Measurements from ENCODE around the gene KRTAP10-9. TPM values are rescaled to one million over a fixed set of nuclear protein-coding genes. Genes with fewer than 3 reads are reported as not detected.
"Not testable (repeated sequence)": the region's sequence is repeated elsewhere in the genome, so short reads cannot be mapped to it uniquely, and the experiment has no call there.

The KRTAP10-9 gene
- polyA plus RNA-seq, 3 donors, result not detected

DNA sequence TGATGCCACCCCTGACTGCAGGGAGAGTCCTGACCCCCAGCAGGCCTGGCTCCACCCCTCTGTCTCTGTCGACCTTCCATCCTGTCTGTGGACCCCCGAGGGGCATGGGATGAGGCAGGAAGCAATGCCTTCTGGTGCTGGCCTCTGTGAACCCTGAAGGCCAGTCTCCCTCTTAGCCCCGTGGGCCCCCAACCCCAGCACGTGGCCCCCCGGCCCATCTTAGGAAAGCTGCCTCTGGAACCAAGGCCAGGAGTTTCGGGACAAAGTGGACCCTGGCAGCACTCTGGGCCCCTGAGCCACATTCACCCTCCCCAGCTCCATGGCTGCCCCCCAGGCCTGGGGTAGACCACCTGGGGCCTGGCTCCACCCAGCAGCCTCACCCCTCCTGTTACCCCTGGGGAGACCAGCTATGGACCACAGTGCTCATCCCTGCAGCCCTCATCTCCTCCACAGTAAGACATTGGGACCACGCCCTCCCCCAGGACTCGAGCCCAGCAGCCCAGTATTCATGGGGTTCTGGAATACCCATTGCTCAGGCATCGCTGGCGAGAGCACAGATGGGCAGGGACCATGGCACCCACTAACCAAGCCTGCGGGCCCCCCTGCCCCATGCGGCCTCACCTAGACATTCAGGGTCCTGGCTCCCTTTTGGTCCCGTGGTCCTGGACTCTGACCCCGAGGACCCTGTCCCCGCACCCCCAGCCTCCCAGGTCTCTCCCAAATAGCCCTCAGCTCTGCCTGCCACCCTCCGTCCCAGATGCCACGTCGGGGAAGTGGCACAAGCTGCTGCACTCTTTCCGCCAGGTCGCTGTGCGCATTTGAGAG lies 11.8 kb downstream of the KRTAP10-9 start:
- peaks cover 16 to 26% of the 10 kb centered on the region in 2 donors for H3K9me3 ChIP-seq (replicated peaks in 1 of 2; ENCODE audit: control insufficient read depth in 1 of 2, insufficient read depth in 1 of 2, low read length in 2 of 2)
- H3K36me3 Mint-ChIP-seq; H3K27ac ChIP-seq (ENCODE audit: low read depth in 1 of 2, low read length in 2 of 2); H2AFZ ChIP-seq (ENCODE audit: insufficient read depth, low read depth, low read length, poor library complexity, severe bottlenecking); H4K20me1 ChIP-seq (ENCODE audit: insufficient read depth, low read length); H3K9ac ChIP-seq (ENCODE audit: insufficient read depth, low read length, poor library complexity, severe bottlenecking); H3K4me3 Mint-ChIP-seq; H3K4me3 ChIP-seq (replicated peaks in 1 of 3; ENCODE audit: low read depth in 2 of 3, low read length in 3 of 3); intact Hi-C loops (cut with micrococcal nuclease); H3K4me2 ChIP-seq (replicated peaks; ENCODE audit: extremely low read depth, low read length, poor library complexity, severe bottlenecking); H3K36me3 ChIP-seq (replicated peaks in 1 of 2; ENCODE audit: control insufficient read depth in 1 of 2, insufficient read depth in 2 of 2, low read length in 2 of 2); H3K4me1 Mint-ChIP-seq; H3K27ac Mint-ChIP-seq; H3K4me1 ChIP-seq (ENCODE audit: control insufficient read depth in 1 of 2, insufficient read depth in 2 of 2, low read length in 2 of 2); H3K27me3 ChIP-seq (ENCODE audit: control insufficient read depth in 2 of 2, insufficient read depth in 2 of 2, low read length in 2 of 2); H3K79me2 ChIP-seq (ENCODE audit: insufficient read depth, low read length); DNase-seq: not testable (repeated sequence)
- Mint-ChIP-seq H3K9me3 (peaks cover 9 to 30% (median 20%) of the 10 kb centered on the region in 7 donors), H3K27me3 (ENCODE audit: low read depth in 3 of 3) (peaks cover 4 to 11% (median 9%) of the 10 kb centered on the region in 3 donors)
- 95% methylated on average over 13 of the region's 21 CpGs for WGBS (ENCODE audit: insufficient coverage)

DNA sequence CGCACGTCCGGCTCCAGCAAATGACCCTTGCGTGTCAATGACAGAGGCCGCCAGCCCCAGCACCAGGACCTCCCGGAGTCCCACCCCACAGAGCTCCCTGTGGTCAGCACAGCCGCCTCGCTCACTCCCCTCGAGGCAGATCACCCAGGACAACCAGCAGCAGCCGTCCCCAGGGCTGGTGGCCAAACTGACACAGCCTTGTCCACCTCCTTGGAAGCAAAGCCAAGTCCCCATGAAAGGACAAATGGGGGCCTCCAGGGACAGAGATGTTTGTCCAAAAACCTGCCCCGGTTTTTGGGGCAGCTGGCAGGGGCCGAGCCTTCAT lies 12.4 kb downstream of the KRTAP10-9 start:
- Mint-ChIP-seq H3K9me3 (peaks cover 11 to 36% (median 26%) of the 10 kb centered on the region in 7 donors), H3K4me1 (no peaks in the 10 kb centered on the region), H3K27me3 (ENCODE audit: low read depth in 3 of 3) (peaks cover 5 to 8% (median 7%) of the 10 kb centered on the region in 3 donors), H3K4me3 (no peak overlapping the region), H3K27ac (no peak overlapping the region), H3K36me3 (no peaks in the 10 kb centered on the region)
- 92% methylated on average over 9 of the region's 12 CpGs for WGBS (ENCODE audit: insufficient coverage)
- Histone ChIP-seq H3K27me3 (ENCODE audit: control insufficient read depth in 2 of 2, insufficient read depth in 2 of 2, low read length in 2 of 2) (no peaks in the 10 kb centered on the region), H3K27ac (ENCODE audit: low read depth in 1 of 2, low read length in 2 of 2) (no peak overlapping the region), H3K4me2 (replicated peaks; ENCODE audit: extremely low read depth, low read length, poor library complexity, severe bottlenecking) (no peak overlapping the region), H4K20me1 (ENCODE audit: insufficient read depth, low read length) (no peaks in the 10 kb centered on the region), H2AFZ (ENCODE audit: insufficient read depth, low read depth, low read length, poor library complexity, severe bottlenecking) (no peak overlapping the region), H3K9me3 (replicated peaks in 1 of 2; ENCODE audit: control insufficient read depth in 1 of 2, insufficient read depth in 1 of 2, low read length in 2 of 2) (peaks cover 21 to 31% of the 10 kb centered on the region in 2 donors), H3K79me2 (ENCODE audit: insufficient read depth, low read length) (no peaks in the 10 kb centered on the region), H3K4me1 (ENCODE audit: control insufficient read depth in 1 of 2, insufficient read depth in 2 of 2, low read length in 2 of 2) (no peaks in the 10 kb centered on the region), H3K4me3 (replicated peaks in 1 of 3; ENCODE audit: low read depth in 2 of 3, low read length in 3 of 3) (no peak overlapping the region), H3K9ac (ENCODE audit: insufficient read depth, low read length, poor library complexity, severe bottlenecking) (no peak overlapping the region), H3K36me3 (replicated peaks in 1 of 2; ENCODE audit: control insufficient read depth in 1 of 2, insufficient read depth in 2 of 2, low read length in 2 of 2) (no peaks in the 10 kb centered on the region)
- intact Hi-C loops (cut with micrococcal nuclease), result no loop called here
- DNase-seq, result no peak
- no peak for TF ChIP-seq CTCF (IDR thresholded peaks at IDR 0.05)

All from CD14-positive monocyte (primary cell).